Glomerular endothelial cell (primary cell): ENCODE results near the gene ETV3. TPM values are rescaled to one million over a fixed set of nuclear protein-coding genes. Genes with fewer than 3 reads are reported as not detected.

Experiments used
- total RNA-seq: library from RNA; depleted of rRNA; stranded (reverse); fragments of >200 nt; gene quantifications from 2 replicates; pipeline ENCODE4 v1.2.3, GENCODE V29; 2015

Gene ETV3
- total RNA-seq, 1 donor from 2014 or later: 19.5 TPM

Other genes with a start within 250 kb of the ETV3 start
- 62.6 and 80.5 TPM in 2 replicates for gene PEAR1, start 244.7 kb downstream of the ETV3 start, total RNA-seq
- gene LRRC71, start 217.8 kb downstream of the ETV3 start, total RNA-seq: 0.12 TPM in 1 of 2 replicates, not detected in the other
- 16.3 and 28.2 TPM in 2 replicates for gene ARHGEF11, start 92.7 kb downstream of the ETV3 start, total RNA-seq
- not detected in 2 replicates for gene ETV3L, start 38.6 kb downstream of the ETV3 start, total RNA-seq